Amniotic epithelial cell (primary cell): ENCODE measurements around the gene EPC2.

ENCODE experiments used
- DNase-seq: peaks from one replicate; pipeline ENCODE4 v3.0.0-alpha.2; 2010; ENCODE audit warnings: low read depth

Gene EPC2

DNA sequence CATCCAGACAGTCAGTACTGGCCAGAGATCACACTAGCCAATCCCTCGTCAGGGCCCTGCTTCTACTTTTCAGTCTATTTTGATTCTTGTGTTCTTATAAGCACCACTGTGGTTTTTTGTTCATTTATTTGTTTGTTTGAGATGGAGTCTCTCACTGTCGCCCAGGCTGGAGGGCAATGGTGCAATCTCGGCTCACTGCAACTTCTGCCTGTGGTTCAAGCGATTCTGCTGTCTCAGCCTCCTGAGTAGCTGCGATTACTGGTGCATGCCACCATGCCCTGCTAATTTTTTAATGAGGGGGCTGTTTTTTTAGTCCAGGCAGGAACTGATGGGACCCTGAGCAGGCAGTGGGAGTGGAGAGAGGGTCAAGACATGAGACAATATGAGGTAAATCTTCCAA is 165.5 kb downstream of the EPC2 start:
- DNase-seq: no peak

DNA sequence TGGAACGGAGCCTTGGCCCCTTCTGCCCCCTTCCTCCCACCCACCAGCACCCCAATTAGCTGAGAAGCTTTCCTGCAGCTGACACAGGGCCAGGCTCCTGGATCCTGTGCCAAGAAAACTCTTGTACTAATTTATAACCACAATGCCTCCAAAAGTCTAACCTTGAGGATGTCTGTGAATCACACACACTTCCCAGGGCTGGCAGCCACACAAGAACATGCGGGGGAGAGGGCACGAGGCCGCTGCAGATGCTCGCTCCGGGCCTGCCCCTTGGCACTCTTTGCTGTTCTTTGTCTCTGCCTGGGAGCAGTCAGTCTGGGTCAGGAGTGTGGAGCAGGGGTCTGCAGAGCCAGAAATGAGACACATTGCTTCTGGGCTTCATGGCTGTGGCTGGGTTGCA is 167.8 kb downstream of the EPC2 start:
- DNase-seq: peak; percentile 85

DNA sequence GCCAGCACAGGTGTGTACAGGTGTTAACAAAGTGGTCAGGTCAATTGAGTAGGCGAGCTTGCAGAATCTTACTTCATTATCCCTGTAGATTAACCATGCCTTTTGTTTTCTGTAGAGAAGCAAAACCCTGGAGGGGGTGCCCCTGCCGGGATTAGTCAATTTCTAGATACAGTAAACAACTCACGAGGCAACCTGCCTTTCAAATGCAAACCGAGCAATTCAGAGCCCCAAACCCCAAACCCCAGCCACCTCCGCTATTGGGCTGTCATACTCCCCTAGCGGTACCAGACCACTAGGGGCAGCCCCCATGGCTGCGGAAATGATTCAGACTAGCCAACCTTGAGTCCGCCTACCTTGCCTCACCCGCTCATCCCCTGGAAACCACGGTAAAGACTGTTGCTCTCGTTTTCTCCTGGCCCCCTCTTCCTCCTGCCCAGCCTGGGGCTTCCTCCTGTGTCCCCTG is 169.1 kb downstream of the EPC2 start:
- DNase-seq: peak; percentile 5

DNA sequence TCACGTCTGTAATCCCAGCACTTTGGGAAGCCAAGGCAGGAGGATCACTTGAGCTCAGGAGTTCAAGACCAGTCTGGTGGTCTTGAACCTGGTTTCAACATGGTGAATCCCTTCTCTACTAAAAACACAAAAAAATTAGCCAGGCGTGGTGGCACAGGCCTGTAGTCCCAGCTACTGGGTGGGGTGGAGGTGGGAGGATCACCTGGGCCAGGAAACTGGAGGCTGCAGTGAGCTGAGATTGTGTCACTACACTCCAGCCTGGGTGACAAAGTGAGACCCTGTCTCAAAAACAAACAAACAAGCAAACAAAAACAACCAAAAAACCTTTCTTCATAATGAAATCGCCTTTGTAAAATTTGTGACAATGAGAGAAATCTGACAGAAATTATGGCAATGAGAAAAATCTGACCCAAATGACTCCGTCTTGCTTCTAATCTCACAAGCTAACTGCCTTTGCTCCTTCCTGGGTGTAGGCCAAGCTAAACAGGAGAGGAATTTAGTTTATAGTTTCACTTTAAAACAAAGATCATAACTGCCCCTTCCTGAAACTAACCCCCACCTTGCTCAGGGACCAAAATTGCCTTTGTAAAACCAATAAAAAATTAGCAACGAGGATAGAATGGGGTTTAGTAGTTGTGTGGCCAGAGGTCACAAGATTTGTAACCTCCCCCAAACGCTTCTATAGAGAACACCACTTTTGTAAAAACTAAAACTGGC is 169.8 kb downstream of the EPC2 start:
- peak; percentile 27 for DNase-seq

DNA sequence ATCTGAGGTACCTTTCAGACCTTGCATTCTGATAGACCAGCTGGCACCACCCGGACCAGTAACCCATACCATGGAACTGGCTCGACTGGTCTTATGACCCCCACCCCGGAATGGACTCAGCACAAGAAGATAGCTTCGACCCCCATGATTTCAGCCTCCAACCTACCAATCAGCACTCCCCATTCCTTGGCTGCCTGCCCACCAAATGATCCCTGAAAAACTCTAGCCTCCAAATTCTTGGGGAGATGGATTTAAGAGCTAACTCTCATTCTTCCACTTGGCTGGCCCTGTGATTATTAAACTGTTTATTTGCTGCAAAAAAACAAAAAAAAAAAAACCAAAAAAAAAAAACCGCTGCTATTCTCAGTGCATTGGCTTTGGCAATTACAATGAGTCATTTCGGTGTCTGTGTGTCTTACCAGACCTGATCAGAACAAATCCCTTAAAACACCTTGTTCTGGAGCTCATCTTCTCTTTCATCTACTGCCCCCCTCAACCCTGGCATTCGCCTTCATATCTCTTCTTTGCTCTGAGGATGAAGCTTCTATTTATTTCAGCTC is 170.4 kb downstream of the EPC2 start:
- DNase-seq: peak; percentile 17

DNA sequence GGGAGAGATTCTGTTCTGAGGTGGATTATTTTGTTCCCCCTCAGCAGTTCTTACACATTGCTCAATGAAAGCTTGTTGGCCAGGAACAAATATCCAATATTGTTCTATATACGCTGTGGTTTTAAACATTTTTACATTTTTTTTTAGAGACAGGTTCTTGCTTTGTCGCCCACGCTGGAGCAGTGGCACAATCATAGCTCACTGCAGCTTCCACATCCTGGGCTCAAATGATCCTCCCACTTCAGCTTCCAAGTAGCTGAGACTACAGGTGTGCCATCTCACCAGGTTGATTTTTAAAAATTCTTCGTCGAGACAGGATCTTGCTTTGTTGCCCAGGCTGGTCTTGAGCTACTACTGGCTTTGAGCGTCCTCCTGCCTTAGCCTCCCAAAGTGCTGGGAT is 171.6 kb downstream of the EPC2 start:
- DNase-seq: no peak

DNA sequence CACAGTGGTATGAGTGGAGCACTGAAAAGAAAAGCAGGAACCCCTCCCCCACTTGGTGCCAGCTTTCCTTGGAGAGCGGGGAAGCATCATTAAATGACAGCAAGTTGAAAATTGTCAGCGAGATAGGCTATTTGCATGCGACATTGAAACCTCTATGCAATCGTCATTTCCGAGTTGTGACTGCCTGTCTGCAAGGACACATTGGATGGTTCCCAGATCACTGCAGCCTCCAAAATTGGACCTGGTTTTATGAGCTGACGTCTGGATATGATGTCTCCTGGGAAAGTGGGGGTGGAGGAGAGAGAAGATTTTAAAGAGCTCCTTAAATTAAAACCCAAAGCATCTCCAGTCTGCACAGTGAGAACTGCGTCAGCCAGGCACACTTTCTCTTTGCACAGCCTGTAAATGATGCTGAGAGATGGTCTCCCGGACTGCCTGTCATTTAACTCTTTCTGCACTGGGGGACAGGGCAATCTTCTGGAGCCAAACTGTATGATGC is 172.7 kb downstream of the EPC2 start:
- no peak for DNase-seq

DNA sequence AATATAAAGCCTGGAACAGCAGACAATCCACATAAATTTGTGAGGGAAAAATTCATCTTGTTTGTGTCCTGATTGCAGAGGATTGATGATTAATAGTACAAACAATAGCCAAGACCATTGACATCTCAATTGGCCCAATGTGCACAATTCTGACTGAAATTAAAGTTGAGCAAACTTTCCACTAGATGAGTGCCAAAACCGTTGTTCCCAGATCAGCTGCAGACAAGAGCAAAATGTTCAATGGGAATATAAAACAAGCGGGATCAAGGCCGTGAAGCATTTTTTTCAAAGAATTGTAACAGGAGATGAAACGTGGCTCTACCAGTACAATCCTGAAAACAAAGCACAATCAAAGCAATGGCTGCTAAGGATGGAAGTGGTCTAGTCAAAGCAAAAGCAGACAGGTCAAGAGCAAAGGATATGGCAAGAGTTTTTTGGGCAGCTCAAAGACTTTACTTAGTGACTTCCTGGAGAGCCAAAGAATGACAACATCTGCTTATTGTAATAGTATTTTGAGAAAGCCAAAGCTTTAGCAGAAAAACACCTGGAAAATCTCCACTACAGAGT is 174.6 kb downstream of the EPC2 start:
- DNase-seq: no peak

DNA sequence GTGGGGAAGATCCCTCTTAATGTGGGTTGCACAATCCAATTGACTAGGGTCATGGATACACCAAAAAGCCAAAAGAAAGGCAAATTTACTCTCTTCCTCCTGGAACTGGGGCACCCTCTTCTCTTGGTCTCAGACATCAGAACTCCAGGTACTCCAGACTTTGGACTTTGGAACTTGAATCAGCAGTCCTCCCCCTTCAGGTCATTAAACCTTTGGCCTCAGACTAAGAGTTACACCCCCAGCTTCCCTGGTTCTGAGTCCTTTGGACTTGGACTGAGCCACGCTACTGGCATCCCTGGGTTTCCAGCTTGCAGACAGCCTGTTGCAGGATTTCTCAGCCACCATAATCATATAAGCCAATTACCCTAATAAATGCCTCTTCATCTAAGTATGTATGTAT is 179.6 kb downstream of the EPC2 start:
- no peak for DNase-seq

DNA sequence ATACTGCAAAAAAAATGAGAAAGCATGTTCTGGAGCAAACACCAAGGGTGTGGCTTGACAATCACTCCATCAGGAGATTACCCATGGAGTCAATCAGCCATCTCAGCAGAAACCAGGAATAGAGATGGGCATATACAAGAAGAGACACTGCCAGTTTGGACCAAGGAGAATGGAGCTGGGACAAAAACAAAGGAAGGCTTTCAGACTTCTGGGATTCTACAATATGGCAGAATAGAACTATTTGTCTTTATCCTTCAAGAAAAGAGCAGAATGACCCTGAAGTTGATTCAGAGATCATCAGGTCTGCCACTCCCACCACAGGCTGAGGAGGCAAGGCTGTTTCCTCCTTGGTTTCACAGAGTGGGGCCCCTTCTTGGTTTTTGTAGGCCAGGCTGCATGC is 182.2 kb downstream of the EPC2 start:
- DNase-seq: no peak

DNA sequence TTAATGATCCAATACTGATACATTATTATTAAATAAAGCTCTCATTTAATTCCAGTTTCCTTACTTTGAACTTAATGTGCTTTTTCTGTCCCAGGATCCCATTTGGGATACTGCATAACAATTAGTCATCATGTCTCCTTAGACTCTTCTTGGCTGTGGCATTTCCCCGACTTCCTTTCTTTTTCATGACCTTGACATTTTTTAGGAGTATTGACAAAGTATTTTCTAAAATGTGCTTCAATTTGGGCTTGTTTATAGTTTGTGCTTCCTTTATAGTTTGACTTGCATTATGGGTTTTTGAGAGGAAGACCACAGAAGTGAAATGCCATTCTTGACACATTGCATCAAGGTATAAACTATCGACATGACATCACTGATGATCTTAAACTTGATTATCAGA is 184.4 kb downstream of the EPC2 start:
- no peak for DNase-seq

DNA sequence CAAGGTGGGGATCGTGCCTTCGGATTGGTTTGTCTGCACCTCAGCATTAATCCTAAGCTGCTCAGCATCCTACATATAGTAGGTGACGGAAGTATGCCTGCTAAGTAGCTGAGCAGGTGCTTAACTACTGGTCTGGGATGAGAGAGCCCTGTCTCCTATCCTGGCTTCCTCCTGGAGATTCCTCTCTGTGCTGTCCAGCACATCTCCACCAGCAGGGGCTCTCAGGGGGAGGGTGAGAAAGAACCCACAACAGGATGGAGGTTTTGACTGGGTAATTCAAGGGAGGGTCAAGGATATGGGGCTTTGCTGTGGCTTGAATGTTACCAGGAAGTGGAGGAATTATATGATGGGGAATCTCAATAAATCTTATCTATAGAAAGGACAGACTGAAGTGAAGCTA is 185.1 kb downstream of the EPC2 start:
- no peak for DNase-seq

DNA sequence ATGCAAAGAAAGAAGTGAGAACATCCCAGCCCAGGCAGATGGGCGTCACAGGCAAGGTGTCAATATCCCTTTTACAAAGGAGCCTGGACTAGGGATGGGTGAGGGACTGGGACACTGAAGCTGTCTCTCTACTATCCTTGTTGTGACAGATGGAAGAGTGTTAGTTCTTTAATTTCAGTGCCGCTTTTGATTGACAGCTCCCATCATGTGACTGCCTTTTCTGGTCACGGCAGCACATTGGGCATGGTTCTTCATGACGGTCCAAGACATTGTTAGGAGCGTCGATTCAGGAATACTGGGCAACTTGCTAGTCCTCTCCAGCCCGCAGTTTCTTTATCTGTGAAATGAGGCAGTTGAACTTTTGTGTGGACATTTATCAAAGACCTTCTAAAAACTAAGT is 188.1 kb downstream of the EPC2 start:
- no peak for DNase-seq
